MCF 10A (cell line): Measurements from ENCODE around the gene CMBL. TPM values are rescaled to one million over a fixed set of nuclear protein-coding genes. Genes with fewer than 3 reads are reported as not detected.
"Not testable (repeated sequence)": the region's sequence is repeated elsewhere in the genome, so short reads cannot be mapped to it uniquely, and the experiment has no call there.

Source experiments
- BruUV-seq: library from RNA; stranded (reverse); fragments of 400-500 nt; replicated peaks from 2 replicates; lab custom pipeline; 2021; lab: Mats Ljungman, UMichigan
- CTCF ChIA-PET: fragments of 300-600 bp; sonication (Branson Sonifier 250); formaldehyde crosslinking; extraction: SDS; loops from one replicate; lab custom pipeline; 2021; ENCODE audit warnings: antibody characterized with exemption, inconsistent platforms; lab: Yijun Ruan, JAX
- POLR2A ChIA-PET: fragments of 300-600, 350-650 bp; sonication (Branson Sonifier 250); formaldehyde crosslinking; extraction: SDS; loops from one replicate; lab custom pipeline; 2020; ENCODE audit warnings: antibody characterized with exemption, inconsistent platforms; lab: Yijun Ruan, JAX
- DNase-seq: peaks from one replicate; pipeline ENCODE4 v3.0.0-alpha.2; 2018; ENCODE audit not compliant: unreplicated experiment
- H3K27ac Mint-ChIP-seq: one replicate; pipeline ENCODE4 v1.8.0; 2022; ENCODE audit warnings: mild to moderate bottlenecking, low read depth, mixed read lengths; ENCODE audit not compliant: unreplicated experiment
- H3K27me3 Mint-ChIP-seq: one replicate; pipeline ENCODE4 v1.8.0; 2022; ENCODE audit warnings: mixed read lengths; ENCODE audit not compliant: insufficient read depth, unreplicated experiment
- H3K36me3 Mint-ChIP-seq: one replicate; pipeline ENCODE4 v1.8.0; 2022; ENCODE audit warnings: mild to moderate bottlenecking, moderate library complexity, mixed read lengths; ENCODE audit not compliant: insufficient read depth, unreplicated experiment
- H3K4me1 Mint-ChIP-seq: one replicate; pipeline ENCODE4 v1.8.0; 2022; ENCODE audit warnings: mixed read lengths; ENCODE audit not compliant: insufficient read depth, unreplicated experiment
- H3K4me3 Mint-ChIP-seq: one replicate; pipeline ENCODE4 v1.8.0; 2022; ENCODE audit warnings: mild to moderate bottlenecking, moderate library complexity, mixed read lengths; ENCODE audit not compliant: unreplicated experiment
- H3K9me3 Mint-ChIP-seq: one replicate; pipeline ENCODE4 v1.8.0; 2022; ENCODE audit warnings: mixed read lengths; ENCODE audit not compliant: unreplicated experiment
- CTCF ChIP-seq: fragments of 200-600 bp; IDR thresholded peaks from one replicate; pipeline ENCODE4 v1.8.0; 2022; ENCODE audit warnings: antibody characterized with exemption, mild to moderate bottlenecking; ENCODE audit not compliant: unreplicated experiment
- intact Hi-C: fragments of 100-400 bp; cut with micrococcal nuclease; formaldehyde crosslinking; loops from 2 replicates; pipeline ENCODE4 v1.14.1; 2022
- total RNA-seq: library from RNA; stranded (reverse); gene quantifications from 2 replicates; pipeline ENCODE4 v1.2.3, GENCODE V29; 2022

Gene CMBL
- total RNA-seq, 1 experiment from 2014 or later, result 24.9 TPM

DNA sequence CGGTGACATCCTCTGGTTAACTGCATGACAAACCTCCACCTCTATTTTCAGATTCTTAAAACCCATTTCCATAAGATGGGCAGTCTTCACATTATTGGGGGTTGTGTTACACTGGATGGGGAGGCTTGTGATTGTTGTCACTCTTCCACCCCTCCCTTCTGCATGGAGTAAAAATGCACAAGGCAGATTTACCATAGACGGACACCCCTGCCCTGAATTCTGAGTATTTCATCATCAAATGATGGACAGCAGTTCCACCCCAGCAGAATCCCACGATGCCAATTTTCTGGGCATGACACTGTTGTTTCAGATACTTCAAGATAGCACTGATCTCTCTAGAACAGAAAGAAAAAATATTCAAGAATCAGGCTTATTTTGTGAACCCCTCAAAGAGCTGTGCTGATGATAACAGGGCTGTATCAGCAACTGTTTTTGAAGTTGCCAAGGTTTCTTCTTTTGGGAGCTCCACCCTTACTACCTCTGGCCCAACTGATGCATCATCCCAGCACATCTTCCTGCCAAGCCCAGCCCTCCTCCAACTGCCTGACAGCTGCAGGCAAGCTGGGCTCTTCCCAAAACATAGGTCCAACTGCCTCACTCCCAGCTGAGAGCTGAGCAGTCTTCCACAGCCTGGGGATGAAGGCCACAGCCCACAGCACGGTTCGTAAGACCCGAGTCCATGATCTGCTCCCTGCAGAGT lies 21.4 kb downstream of the CMBL start:
- BruUV-seq, result no TSS peak
- DNase-seq, result peak; percentile 48
- intact Hi-C loops, result no loop called here
- no peak for TF ChIP-seq CTCF
- H3K36me3 Mint-ChIP-seq, result peaks cover 64% of the 10 kb centered on the region
- peak overlapping the region; percentile 35 for H3K27ac Mint-ChIP-seq
- H3K27me3 Mint-ChIP-seq, result no peaks in the 10 kb centered on the region
- no peak overlapping the region for H3K4me3 Mint-ChIP-seq
- ChIA-PET CTCF (interaction anchor here (0.6 to 1.4 kb wide), 9 partner anchors 12 to 461 kb away, joined by 3 to 6 read pairs (median 4); no protein-coding TSS in a partner anchor), POLR2A (interaction anchor here (0.6 to 3.2 kb wide), 8 partner anchors 9 to 316 kb away, joined by 3 to 33 read pairs (median 6); partner anchors contain the start of gene MARCHF6)
- peaks cover 21% of the 10 kb centered on the region for H3K4me1 Mint-ChIP-seq
- H3K9me3 Mint-ChIP-seq, result no peaks in the 10 kb centered on the region

DNA sequence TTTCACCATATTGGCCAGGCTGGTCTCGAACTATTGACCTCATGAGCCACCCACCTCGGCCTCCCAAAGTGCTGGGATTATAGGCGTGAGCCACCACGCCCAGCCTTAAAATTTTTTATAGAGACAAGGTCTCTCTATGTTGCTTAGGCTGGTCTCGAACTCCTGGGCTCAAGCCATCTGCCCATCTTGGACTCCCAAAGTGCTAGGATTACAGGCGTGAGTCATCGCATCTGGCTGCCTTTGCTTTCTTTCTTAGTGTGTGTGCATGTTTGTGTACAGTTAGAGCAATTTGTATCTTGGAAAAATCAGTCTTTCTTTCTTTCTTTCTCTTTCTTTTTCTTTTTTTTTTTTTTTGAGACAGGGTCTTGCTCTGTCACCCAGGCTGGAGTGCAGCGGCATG lies 22.3 kb downstream of the CMBL start:
- BruUV-seq, H3K4me3 Mint-ChIP-seq, H3K27ac Mint-ChIP-seq, H3K27me3 Mint-ChIP-seq, H3K9me3 Mint-ChIP-seq: not testable (repeated sequence)
- H3K36me3 Mint-ChIP-seq, result peaks cover 66% of the 10 kb centered on the region
- POLR2A ChIA-PET, result interaction anchor here (1.4 to 3.2 kb wide), 4 partner anchors 13 to 69 kb away, joined by 4 to 33 read pairs (median 10); partner anchors contain the start of gene MARCHF6
- peaks cover 16% of the 10 kb centered on the region for H3K4me1 Mint-ChIP-seq
- intact Hi-C loops, result loop anchor here (2.0 kb wide), 1 partner anchor 25 kb away; no protein-coding TSS in a partner anchor
- CTCF ChIA-PET, result interaction anchor here (0.6 to 1.4 kb wide), 2 partner anchors 18 to 25 kb away, joined by 3 to 5 read pairs; no protein-coding TSS in a partner anchor
- DNase-seq, result peak; percentile 62

- Mint-ChIP-seq H3K27ac (no peak overlapping the region), H3K36me3 (peaks cover 68% of the 10 kb centered on the region), H3K9me3 (no peaks in the 10 kb centered on the region), H3K4me1 (peaks cover 16% of the 10 kb centered on the region), H3K4me3 (no peak overlapping the region), H3K27me3 (no peaks in the 10 kb centered on the region)
- TF ChIP-seq CTCF, result peak; percentile 93
- ChIA-PET POLR2A (interaction anchor here (0.5 to 3.1 kb wide), 9 partner anchors 17 to 141 kb away, joined by 3 to 36 read pairs (median 5); partner anchors contain the start of gene MARCHF6), CTCF (interaction anchor here (0.5 to 3.9 kb wide), 37 partner anchors 9 to 310 kb away, joined by 3 to 36 read pairs (median 6); no protein-coding TSS in a partner anchor)
- BruUV-seq, result no TSS peak
- intact Hi-C loops, result loop anchor here (1.0 to 5.0 kb wide), 6 partner anchors 27 to 343 kb away; partner anchors contain the start of genes MARCHF6 and ROPN1L
- DNase-seq, result peak; percentile 79
Measured at GRCh38 chr5:10283927-10284635, 23.6 kb downstream of the CMBL start.

DNA sequence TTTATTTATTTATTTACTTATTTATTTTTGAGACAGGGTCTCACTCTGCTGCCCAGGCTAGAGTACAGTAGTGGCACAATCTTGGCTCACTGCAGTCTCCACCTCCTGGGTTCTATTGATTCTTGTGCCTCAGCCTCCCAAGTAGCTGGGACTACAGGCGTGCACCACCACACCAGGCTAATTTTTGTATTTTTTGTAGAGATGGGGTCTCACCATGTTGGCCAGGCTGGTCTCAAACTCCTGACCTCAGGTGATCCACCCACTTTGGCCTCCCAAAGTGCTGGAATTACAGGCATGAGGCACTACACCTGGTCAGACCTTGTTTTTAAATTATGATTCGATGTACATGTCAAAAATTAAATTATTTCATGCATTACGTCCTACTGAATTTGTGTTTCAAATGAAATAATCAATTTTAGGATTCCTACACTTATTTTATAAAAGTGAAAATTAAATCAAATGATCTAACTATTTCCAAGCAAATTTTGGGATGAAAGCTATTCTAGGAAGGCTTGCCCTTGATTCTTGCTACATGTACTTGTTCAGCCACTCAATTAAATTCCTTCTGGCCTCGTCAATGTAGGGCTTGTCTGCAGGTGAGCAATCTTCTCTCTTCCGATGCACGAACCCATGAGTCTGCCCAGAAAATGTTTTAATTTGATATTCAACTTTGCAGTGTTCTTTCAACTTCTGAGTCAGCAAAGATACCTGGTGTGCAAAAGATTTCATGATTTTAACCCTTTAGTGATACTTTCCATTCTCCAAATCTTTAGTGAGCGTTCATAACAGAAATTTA lies 27.6 kb downstream of the CMBL start:
- Mint-ChIP-seq H3K36me3 (peaks cover 42% of the 10 kb centered on the region), H3K9me3 (no peaks in the 10 kb centered on the region), H3K27me3 (no peaks in the 10 kb centered on the region), H3K4me3 (no peak overlapping the region), H3K4me1 (no peaks in the 10 kb centered on the region), H3K27ac (no peak overlapping the region)
- no TSS peak for BruUV-seq
- TF ChIP-seq CTCF, result no peak
- no peak for DNase-seq
- ChIA-PET POLR2A (interaction anchor here (0.7 to 1.3 kb wide), 8 partner anchors 15 to 933 kb away, joined by 3 to 5 read pairs (median 3); partner anchors contain the start of gene MARCHF6), CTCF (interaction anchor here (1.3 to 2.4 kb wide), 2 partner anchors 10 to 144 kb away, joined by 6 to 8 read pairs; no protein-coding TSS in a partner anchor)
- intact Hi-C loops, result loop anchor here (5.0 kb wide), 2 partner anchors 162 to 347 kb away; partner anchors contain the start of gene ROPN1L
